ENCODE results near the gene ROCK1. TPM values are rescaled to one million over a fixed set of nuclear protein-coding genes. Genes with fewer than 3 reads are reported as not detected.

ROCK1 gene
- total RNA-seq, 4 donors from 2014 or later, result 50.2 to 99.1 (median 58.7) TPM

DNA sequence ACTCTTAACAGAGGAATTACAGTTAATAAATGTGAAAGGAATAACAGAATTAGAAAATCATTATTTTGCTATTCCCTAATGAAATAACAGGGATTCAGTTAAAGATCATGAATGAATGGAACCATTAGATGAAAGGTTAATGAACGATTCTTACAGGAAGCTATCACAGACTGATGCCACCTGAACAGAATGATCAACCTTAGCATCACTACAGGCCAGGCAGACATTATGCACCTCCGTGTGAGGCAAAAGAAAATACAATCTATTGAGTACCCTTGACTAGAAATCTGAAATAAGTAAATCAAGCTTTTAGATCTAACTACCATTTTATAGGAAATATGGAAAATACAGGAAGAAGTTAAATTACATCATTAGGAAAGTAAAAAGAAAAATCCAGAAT is 10.4 kb downstream of the ROCK1 start:
- no peak for DNase-seq (ENCODE audit: low spot score)
- ATAC-seq (ENCODE audit: low FRiP score), result no peak
- TF ChIP-seq, protein P1, sequence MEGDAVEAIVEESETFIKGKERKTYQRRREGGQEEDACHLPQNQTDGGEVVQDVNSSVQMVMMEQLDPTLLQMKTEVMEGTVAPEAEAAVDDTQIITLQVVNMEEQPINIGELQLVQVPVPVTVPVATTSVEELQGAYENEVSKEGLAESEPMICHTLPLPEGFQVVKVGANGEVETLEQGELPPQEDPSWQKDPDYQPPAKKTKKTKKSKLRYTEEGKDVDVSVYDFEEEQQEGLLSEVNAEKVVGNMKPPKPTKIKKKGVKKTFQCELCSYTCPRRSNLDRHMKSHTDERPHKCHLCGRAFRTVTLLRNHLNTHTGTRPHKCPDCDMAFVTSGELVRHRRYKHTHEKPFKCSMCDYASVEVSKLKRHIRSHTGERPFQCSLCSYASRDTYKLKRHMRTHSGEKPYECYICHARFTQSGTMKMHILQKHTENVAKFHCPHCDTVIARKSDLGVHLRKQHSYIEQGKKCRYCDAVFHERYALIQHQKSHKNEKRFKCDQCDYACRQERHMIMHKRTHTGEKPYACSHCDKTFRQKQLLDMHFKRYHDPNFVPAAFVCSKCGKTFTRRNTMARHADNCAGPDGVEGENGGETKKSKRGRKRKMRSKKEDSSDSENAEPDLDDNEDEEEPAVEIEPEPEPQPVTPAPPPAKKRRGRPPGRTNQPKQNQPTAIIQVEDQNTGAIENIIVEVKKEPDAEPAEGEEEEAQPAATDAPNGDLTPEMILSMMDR (IDR thresholded peaks at IDR 0.05), result no peak

DNA sequence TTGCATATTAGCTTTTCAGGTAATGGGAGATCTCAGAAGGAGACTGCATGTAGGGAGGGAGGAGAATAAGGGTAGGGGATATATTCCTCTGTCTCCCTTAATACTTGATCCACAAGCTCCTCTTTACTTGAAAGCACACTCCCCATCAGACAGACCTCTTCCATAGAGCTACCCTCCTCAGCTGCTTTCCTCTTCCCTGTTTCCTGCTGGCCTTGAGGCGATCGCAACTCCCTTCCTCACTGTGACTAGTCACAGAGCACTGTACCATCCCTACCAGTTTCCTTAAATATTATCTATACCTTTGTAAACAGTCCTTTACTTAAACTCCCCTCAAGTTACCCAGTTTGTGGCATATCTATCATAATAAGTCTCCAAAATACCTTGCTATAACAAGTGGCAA is 10.9 kb downstream of the ROCK1 start:
- no peak for DNase-seq (ENCODE audit: low spot score)
- TF ChIP-seq, protein P1 (IDR thresholded peaks at IDR 0.05), result no peak
- ATAC-seq (ENCODE audit: low FRiP score), result no peak

DNA sequence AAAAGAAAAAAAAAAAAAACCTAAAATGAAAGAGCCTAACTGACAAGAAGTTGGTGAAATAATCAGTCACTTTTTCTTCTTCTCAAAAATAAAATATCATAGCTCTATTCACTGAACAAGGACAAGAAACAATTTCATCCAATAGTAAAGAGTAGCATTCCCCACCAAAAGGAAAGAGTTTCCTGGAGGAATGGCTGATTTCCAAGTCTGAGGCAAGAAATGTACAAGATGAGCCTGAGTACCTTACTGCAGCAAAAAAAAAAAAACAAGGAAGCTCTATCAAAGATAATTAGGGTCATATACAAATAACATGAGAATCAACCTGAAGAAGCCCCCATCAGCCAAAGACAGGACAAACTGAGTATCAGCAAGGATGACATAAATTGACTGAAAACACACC is 11.5 kb downstream of the ROCK1 start:
- TF ChIP-seq, protein P1 (IDR thresholded peaks at IDR 0.05), result no peak
- DNase-seq (ENCODE audit: low spot score) (no peak), ATAC-seq (ENCODE audit: low FRiP score) (no peak)

DNA sequence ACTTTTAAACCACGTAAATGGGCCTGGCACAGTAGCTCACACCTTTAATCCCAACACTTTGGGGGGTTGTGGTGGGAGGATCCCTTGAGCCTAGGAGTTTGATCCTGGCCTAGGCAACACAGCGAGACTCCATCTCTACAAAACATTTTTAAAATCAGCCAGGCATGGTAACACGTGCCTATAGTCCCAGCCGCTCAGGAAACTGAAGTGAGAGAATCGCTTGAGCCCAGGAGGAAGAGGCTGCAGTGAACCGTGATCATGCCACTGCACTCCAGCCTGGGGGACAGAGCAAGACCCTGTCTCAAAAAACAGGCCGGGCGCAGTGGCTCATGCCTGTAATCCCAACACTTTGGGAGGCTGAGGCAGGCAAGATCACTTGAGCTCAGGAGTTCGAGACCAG is 12.2 kb downstream of the ROCK1 start:
- no peak for DNase-seq (ENCODE audit: low spot score)
- no peak for ATAC-seq (ENCODE audit: low FRiP score)
- TF ChIP-seq, protein P1 (IDR thresholded peaks at IDR 0.05), result no peak

DNA sequence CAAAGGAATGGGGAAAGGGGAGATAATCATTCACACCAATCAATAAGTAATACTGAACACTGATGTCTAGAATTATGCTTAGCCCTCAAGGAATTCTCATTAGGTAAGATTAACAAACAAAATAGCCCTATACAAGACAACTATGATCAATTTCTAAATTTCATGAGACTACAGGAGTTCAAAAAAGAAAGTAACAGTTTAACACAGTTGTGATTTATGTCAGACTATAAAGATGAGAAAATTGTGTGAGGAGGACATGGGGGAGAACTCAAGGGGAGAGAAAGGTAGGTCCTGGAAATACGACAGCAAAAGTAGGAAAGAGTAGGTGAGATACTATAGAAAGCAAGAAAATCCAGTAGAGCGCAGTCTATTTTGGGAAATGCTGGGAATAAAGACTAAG is 14.9 kb downstream of the ROCK1 start:
- TF ChIP-seq, protein P1 (IDR thresholded peaks at IDR 0.05), result no peak
- ATAC-seq (ENCODE audit: low FRiP score) (no peak), DNase-seq (ENCODE audit: low spot score) (no peak)

DNA sequence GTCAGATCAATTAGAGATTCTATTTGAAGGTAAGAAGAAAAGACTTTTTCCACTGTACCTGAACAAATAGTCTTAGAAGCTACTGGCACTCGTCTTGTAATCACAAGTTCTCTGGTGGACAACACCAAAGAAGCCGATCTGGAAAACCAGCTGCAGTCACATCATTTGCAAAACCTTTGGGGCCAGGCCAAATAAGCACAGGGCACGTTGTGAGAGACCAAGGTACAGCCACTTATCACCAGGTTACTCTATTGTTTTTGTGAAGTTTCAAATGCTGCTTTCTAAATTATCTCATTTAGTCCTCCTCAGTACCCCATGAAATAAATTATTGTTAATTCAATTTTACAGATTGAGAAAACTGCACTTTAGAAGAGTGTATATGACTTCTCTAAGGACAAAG is 18.5 kb downstream of the ROCK1 start:
- ATAC-seq (ENCODE audit: low FRiP score), result no peak
- DNase-seq (ENCODE audit: low spot score), result no peak
- TF ChIP-seq, protein P1 (IDR thresholded peaks at IDR 0.05), result no peak

DNA sequence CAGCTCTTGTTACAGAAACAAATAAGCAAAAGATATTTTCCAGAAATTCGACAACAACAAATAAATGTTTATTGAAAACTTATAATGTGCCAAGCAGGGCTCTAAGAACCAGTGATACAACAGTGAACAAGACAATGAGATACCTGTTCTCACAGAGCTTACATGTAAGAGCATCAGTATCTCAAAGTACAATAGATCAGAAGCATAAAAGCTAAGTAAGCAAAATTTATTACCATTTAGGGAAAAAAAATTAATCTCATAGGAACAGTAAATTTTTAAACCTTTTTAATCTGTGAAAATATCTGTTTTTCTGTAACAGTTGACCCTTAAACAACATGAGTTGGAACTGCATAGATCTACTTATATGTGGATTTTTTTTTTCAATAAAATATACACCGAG is 20.9 kb downstream of the ROCK1 start:
- ATAC-seq (ENCODE audit: low FRiP score), result no peak
- TF ChIP-seq, protein P1 (IDR thresholded peaks at IDR 0.05), result no peak
- no peak for DNase-seq (ENCODE audit: low spot score)

Measured in omental fat pad (tissue), 4 donors.